ENCODE data around the gene MEPCE. TPM values are rescaled to one million over a fixed set of nuclear protein-coding genes. Genes with fewer than 3 reads are reported as not detected.
A peak's percentile ranks its signal among the peaks of the same experiment; 100 is the strongest.

MEPCE gene
- total and polyA plus RNA-seq, 9 of the 15 experiments (the other 6 are each of a cell fraction or from before 2014, with no cell fraction given): 10.9 to 76.3 (median 44.1) TPM

DNA sequence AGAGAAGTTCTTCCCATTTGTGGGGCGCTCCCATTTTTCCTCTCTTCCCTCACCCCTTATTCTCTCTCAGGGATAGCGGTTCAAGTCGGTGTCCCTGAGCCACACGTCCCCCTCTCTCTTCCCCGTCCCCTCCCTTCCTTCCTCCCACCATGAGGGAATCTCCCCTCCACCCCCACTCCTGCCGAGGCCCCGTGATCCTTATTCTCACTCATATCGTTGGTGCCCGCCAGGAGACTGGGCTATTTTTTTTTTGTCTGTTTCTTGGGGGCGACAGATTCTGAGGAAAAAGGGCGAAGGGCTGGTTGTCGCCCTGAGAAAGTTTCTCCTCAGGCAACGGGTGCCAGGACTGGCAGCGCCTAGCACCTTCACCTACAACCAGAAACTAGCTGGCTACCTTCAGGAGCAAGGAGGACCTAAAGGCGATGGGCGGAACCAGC lies 1.9 kb upstream of the MEPCE start:
- Histone ChIP-seq H3K79me2 (ENCODE audit: control insufficient read depth, insufficient read depth, low read length) (peaks cover 33% of the 10 kb centered on the region), H3K36me3 (ENCODE audit: control insufficient read depth, insufficient read depth, low read length) (peaks cover 24% of the 10 kb centered on the region), H3K27ac (ENCODE audit: extremely low read depth, low read depth, low read length) (peak overlapping the region; percentile 98), H3K9me1 (ENCODE audit: control insufficient read depth, insufficient read depth, low read length) (peaks cover 15% of the 10 kb centered on the region), H3K4me3 (no peak overlapping the region), H3K27me3 (ENCODE audit: control insufficient read depth in 2 of 2, insufficient read depth in 2 of 2, low read length in 2 of 2) (no peaks in the 10 kb centered on the region), H3K4me1 (replicated peaks in 1 of 2; ENCODE audit: control insufficient read depth in 2 of 2, insufficient read depth in 2 of 2, low read length in 2 of 2) (peaks cover 25 to 37% of the 10 kb centered on the region in 2 experiments), H4K20me1 (replicated peaks; ENCODE audit: control insufficient read depth, insufficient read depth, low read length) (peaks cover 17% of the 10 kb centered on the region), H3K9me3 (replicated peaks; ENCODE audit: control insufficient read depth, insufficient read depth, low read depth, low read length) (peaks cover 4% of the 10 kb centered on the region; the same call in 1 of the 2 replicates), H3K4me2 (ENCODE audit: insufficient read depth, low read length) (peak overlapping the region; percentile 88; the same call in 1 of the 2 replicates), H3K9ac (ENCODE audit: insufficient read depth in 1 of 2, low read depth in 2 of 2, low read length in 2 of 2) (0 out of 4 replicates have a peak overlapping the region, but pooled peaks of 1 of the 2 experiments have one; percentile 96), H2AFZ (ENCODE audit: low read depth, low read length) (peak overlapping the region; percentile 98)
- BruUV-seq (replicated peaks): no TSS peak
- ATAC-seq: no peak
- FAIRE-seq: no peak
- in situ Hi-C loops (cut with MboI) (no loop called here), intact Hi-C loops (cut with micrococcal nuclease) (loop anchor here (2.0 kb wide), 1 partner anchor 17 kb away; no protein-coding TSS in a partner anchor)
- ChIA-PET POLR2A (interaction anchor here (0.7 to 3.7 kb wide), 14 partner anchors 8 to 923 kb away, joined by 3 to 58 read pairs (median 10); partner anchors contain the start of genes FBXO24 and LRCH4), CTCF (ENCODE audit: low intra/inter-chr PET ratio) (no interaction called here)
- no peak for DNase-seq (ENCODE audit: extremely low read depth in 1 of 4, low spot score in 3 of 4)
- 88% methylated on average over 12 of the region's 16 CpGs for WGBS (ENCODE audit: insufficient coverage, low coverage, missing lambda C conversion rate)
- no peak for TF ChIP-seq SAFB (IDR thresholded peaks at IDR 0.05; ENCODE audit: borderline replicate concordance, low read depth, low read length)
- TF ChIP-seq, protein P1, sequence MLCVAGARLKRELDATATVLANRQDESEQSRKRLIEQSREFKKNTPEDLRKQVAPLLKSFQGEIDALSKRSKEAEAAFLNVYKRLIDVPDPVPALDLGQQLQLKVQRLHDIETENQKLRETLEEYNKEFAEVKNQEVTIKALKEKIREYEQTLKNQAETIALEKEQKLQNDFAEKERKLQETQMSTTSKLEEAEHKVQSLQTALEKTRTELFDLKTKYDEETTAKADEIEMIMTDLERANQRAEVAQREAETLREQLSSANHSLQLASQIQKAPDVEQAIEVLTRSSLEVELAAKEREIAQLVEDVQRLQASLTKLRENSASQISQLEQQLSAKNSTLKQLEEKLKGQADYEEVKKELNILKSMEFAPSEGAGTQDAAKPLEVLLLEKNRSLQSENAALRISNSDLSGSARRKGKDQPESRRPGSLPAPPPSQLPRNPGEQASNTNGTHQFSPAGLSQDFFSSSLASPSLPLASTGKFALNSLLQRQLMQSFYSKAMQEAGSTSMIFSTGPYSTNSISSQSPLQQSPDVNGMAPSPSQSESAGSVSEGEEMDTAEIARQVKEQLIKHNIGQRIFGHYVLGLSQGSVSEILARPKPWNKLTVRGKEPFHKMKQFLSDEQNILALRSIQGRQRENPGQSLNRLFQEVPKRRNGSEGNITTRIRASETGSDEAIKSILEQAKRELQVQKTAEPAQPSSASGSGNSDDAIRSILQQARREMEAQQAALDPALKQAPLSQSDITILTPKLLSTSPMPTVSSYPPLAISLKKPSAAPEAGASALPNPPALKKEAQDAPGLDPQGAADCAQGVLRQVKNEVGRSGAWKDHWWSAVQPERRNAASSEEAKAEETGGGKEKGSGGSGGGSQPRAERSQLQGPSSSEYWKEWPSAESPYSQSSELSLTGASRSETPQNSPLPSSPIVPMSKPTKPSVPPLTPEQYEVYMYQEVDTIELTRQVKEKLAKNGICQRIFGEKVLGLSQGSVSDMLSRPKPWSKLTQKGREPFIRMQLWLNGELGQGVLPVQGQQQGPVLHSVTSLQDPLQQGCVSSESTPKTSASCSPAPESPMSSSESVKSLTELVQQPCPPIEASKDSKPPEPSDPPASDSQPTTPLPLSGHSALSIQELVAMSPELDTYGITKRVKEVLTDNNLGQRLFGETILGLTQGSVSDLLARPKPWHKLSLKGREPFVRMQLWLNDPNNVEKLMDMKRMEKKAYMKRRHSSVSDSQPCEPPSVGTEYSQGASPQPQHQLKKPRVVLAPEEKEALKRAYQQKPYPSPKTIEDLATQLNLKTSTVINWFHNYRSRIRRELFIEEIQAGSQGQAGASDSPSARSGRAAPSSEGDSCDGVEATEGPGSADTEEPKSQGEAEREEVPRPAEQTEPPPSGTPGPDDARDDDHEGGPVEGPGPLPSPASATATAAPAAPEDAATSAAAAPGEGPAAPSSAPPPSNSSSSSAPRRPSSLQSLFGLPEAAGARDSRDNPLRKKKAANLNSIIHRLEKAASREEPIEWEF (CRISPR knock-in tag; IDR thresholded peaks at IDR 0.05): peak; percentile 79; the same call in 1 of the 2 replicates
- TF ChIP-seq ZNF232 (CRISPR knock-in tag; IDR thresholded peaks at IDR 0.05): no peak
- TF ChIP-seq MEF2A (IDR thresholded peaks at IDR 0.05; ENCODE audit: control insufficient read depth, low read depth, low read length): no peak
- no peak for TF ChIP-seq YY1 (IDR thresholded peaks at IDR 0.05; ENCODE audit: borderline replicate concordance in 1 of 3, control insufficient read depth in 1 of 3, extremely low read depth in 1 of 3, insufficient read depth in 3 of 3, insufficient read length in 1 of 3, insufficient replicate concordance in 2 of 3, low read depth in 1 of 3, low read length in 2 of 3)
- peak; percentile 72; the same call in 1 of the 2 replicates for TF ChIP-seq SMAD3 (CRISPR knock-in tag; conservative IDR thresholded peaks at IDR 0.05)
- TF ChIP-seq, protein P2, sequence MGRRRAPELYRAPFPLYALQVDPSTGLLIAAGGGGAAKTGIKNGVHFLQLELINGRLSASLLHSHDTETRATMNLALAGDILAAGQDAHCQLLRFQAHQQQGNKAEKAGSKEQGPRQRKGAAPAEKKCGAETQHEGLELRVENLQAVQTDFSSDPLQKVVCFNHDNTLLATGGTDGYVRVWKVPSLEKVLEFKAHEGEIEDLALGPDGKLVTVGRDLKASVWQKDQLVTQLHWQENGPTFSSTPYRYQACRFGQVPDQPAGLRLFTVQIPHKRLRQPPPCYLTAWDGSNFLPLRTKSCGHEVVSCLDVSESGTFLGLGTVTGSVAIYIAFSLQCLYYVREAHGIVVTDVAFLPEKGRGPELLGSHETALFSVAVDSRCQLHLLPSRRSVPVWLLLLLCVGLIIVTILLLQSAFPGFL (CRISPR knock-in tag; IDR thresholded peaks at IDR 0.05): no peak
- TF ChIP-seq BRD4 (IDR thresholded peaks at IDR 0.05): no peak
- no peak for TF ChIP-seq ZNF140 (CRISPR knock-in tag; IDR thresholded peaks at IDR 0.05)
- no peak for TF ChIP-seq ETS2 (tag; IDR thresholded peaks at IDR 0.05; ENCODE audit: borderline replicate concordance, poor library complexity, severe bottlenecking)
- peak; percentile 80; the same call in 1 of the 2 replicates for TF ChIP-seq NR4A1 (CRISPR knock-in tag; IDR thresholded peaks at IDR 0.05)
- peak; percentile 90 for TF ChIP-seq NR4A1 (tag; IDR thresholded peaks at IDR 0.05)
- no peak for TF ChIP-seq RBBP5 (IDR thresholded peaks at IDR 0.05; ENCODE audit: borderline replicate concordance, insufficient read depth, low read length, poor library complexity, severe bottlenecking)
- TF ChIP-seq NFE2L1 (tag; IDR thresholded peaks at IDR 0.05; ENCODE audit: borderline replicate concordance, low read depth): no peak
- no peak for TF ChIP-seq RFX7 (CRISPR knock-in tag; IDR thresholded peaks at IDR 0.05)
